Activated naive CD8-positive, alpha-beta T cell (primary cell): ENCODE data around the gene GOLGA2.

ENCODE experiments used
- H3K27ac Mint-ChIP-seq: one replicate; pipeline ENCODE4 v1.8.0; 2021; ENCODE audit warnings: mixed read lengths
- H3K27me3 Mint-ChIP-seq: one replicate; pipeline ENCODE4 v1.8.0; 2021; ENCODE audit warnings: mixed read lengths
- H3K36me3 Mint-ChIP-seq: one replicate; pipeline ENCODE4 v1.8.0; 2021; ENCODE audit warnings: mixed read lengths
- H3K4me1 Mint-ChIP-seq: one replicate; pipeline ENCODE4 v1.8.0; 2021; ENCODE audit warnings: low read depth, mixed read lengths
- H3K4me3 Mint-ChIP-seq: one replicate; pipeline ENCODE4 v1.8.0; 2021; ENCODE audit warnings: mild to moderate bottlenecking, mixed read lengths
- H3K9me3 Mint-ChIP-seq: one replicate; pipeline ENCODE4 v1.8.0; 2021; ENCODE audit warnings: low read depth, mixed read lengths

The GOLGA2 gene

GRCh38 chr9:128206916-128207910, 68.6 kb downstream of the GOLGA2 start:
- Mint-ChIP-seq H3K27me3 (peaks cover 4% of the 10 kb centered on the region), H3K36me3 (no peaks in the 10 kb centered on the region), H3K9me3 (no peaks in the 10 kb centered on the region), H3K4me1 (peaks cover 10% of the 10 kb centered on the region), H3K27ac (no peak overlapping the region), H3K4me3 (no peak overlapping the region)

GRCh38 chr9:128206484-128206883, 69.3 kb downstream of the GOLGA2 start:
- H3K27ac Mint-ChIP-seq, result no peak overlapping the region
- H3K4me3 Mint-ChIP-seq, result no peak overlapping the region

More at GRCh38 chr9:128206484-128206883, 69.3 kb downstream of the GOLGA2 start:
- H3K4me1 Mint-ChIP-seq, result peaks cover 10% of the 10 kb centered on the region
- no peaks in the 10 kb centered on the region for H3K9me3 Mint-ChIP-seq
- H3K36me3 Mint-ChIP-seq, result no peaks in the 10 kb centered on the region
- H3K27me3 Mint-ChIP-seq, result peaks cover 3% of the 10 kb centered on the region
